ENCODE results near the gene MRPS16. TPM values are rescaled to one million over a fixed set of nuclear protein-coding genes. Genes with fewer than 3 reads are reported as not detected.

MRPS16 gene
- total and polyA plus RNA-seq, 2 of the 13 experiments (the other 11 are each of a cell fraction or from before 2014, with no cell fraction given) = 70.1 to 135 TPM

DNA sequence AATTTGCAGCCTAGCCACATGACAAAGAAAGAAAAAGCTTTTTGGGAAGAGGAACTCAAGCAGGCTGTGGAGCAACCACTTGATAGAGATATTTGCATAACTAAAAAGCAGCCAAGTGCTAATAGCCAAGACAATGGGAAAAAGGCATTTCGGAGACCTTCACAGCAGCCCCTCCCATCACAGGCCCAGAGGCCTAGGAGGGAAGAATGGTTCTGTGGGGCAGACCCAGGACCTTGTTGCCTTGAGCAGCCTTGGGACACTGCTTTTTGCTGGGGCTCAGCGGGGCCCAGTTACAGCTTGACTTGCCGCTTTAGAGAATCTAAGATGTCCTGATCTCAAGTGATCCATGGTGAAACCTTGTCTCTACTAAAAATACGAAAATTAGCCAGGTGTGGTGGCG lies 46.1 kb downstream of the MRPS16 start (continued):
- TF ChIP-seq, protein P1, sequence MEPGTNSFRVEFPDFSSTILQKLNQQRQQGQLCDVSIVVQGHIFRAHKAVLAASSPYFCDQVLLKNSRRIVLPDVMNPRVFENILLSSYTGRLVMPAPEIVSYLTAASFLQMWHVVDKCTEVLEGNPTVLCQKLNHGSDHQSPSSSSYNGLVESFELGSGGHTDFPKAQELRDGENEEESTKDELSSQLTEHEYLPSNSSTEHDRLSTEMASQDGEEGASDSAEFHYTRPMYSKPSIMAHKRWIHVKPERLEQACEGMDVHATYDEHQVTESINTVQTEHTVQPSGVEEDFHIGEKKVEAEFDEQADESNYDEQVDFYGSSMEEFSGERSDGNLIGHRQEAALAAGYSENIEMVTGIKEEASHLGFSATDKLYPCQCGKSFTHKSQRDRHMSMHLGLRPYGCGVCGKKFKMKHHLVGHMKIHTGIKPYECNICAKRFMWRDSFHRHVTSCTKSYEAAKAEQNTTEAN (CRISPR knock-in tag; conservative IDR thresholded peaks at IDR 0.05) = no peak
- TF ChIP-seq ZNF775 (CRISPR knock-in tag; IDR thresholded peaks at IDR 0.05; ENCODE audit: borderline replicate concordance) (no peak), EHMT2 (IDR thresholded peaks at IDR 0.05; ENCODE audit: borderline replicate concordance, low read depth, low read length) (no peak), NFE2L1 (CRISPR knock-in tag; IDR thresholded peaks at IDR 0.05; ENCODE audit: borderline replicate concordance) (no peak), MED13 (CRISPR knock-in tag; IDR thresholded peaks at IDR 0.05) (no peak)
- TF ChIP-seq, protein P2, sequence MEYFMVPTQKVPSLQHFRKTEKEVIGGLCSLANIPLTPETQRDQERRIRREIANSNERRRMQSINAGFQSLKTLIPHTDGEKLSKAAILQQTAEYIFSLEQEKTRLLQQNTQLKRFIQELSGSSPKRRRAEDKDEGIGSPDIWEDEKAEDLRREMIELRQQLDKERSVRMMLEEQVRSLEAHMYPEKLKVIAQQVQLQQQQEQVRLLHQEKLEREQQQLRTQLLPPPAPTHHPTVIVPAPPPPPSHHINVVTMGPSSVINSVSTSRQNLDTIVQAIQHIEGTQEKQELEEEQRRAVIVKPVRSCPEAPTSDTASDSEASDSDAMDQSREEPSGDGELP (IDR thresholded peaks at IDR 0.05; ENCODE audit: borderline replicate concordance, low read depth) = no peak

DNA sequence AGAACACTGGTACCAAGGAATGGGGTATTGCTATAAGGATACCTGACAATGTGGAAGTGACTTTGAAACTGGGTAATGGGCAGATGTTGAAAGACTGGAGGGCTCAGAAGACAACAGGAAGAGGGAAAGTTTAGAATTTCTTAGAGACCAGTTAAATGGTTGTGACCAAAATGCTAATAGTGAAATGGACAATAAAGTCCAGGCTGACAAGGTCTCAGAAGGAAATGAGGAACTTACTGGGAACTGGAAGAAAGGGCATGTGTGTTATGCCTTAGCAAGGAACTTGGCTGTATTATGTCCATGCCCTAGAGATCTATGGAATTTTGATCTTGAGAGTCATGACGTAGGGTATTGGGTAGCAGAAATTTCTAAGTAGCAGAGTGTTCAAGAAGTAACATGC lies 46.6 kb downstream of the MRPS16 start:
- in situ Hi-C loops (cut with HindIII; ENCODE audit: extremely low pct_ligation_motif_present, low pct_unique_long_range_greater_than_20kb) = no loop called here
- whole genome bisulfite sequencing (ENCODE audit: low lambda C conversion rate) = 97% methylated on average over 1 of the region's 1 CpG
- TF ChIP-seq HHEX (CRISPR knock-in tag; IDR thresholded peaks at IDR 0.05) (no peak), NONO (IDR thresholded peaks at IDR 0.05) (no peak), NONO (CRISPR knock-in tag; conservative IDR thresholded peaks at IDR 0.05) (no peak), KLF12 (CRISPR knock-in tag; IDR thresholded peaks at IDR 0.05; ENCODE audit: borderline replicate concordance) (no peak), ZNF205 (CRISPR knock-in tag; IDR thresholded peaks at IDR 0.05) (no peak), ZBTB1 (CRISPR knock-in tag; IDR thresholded peaks at IDR 0.05; ENCODE audit: borderline replicate concordance) (no peak), ZNF7 (CRISPR knock-in tag; IDR thresholded peaks at IDR 0.05) (no peak), FOXP1 (IDR thresholded peaks at IDR 0.05) (no peak), FOXP1 (CRISPR knock-in tag; IDR thresholded peaks at IDR 0.05) (no peak), RCOR2 (CRISPR knock-in tag; IDR thresholded peaks at IDR 0.05) (no peak), ONECUT2 (CRISPR knock-in tag; IDR thresholded peaks at IDR 0.05) (no peak)
- TF ChIP-seq, protein P3, sequence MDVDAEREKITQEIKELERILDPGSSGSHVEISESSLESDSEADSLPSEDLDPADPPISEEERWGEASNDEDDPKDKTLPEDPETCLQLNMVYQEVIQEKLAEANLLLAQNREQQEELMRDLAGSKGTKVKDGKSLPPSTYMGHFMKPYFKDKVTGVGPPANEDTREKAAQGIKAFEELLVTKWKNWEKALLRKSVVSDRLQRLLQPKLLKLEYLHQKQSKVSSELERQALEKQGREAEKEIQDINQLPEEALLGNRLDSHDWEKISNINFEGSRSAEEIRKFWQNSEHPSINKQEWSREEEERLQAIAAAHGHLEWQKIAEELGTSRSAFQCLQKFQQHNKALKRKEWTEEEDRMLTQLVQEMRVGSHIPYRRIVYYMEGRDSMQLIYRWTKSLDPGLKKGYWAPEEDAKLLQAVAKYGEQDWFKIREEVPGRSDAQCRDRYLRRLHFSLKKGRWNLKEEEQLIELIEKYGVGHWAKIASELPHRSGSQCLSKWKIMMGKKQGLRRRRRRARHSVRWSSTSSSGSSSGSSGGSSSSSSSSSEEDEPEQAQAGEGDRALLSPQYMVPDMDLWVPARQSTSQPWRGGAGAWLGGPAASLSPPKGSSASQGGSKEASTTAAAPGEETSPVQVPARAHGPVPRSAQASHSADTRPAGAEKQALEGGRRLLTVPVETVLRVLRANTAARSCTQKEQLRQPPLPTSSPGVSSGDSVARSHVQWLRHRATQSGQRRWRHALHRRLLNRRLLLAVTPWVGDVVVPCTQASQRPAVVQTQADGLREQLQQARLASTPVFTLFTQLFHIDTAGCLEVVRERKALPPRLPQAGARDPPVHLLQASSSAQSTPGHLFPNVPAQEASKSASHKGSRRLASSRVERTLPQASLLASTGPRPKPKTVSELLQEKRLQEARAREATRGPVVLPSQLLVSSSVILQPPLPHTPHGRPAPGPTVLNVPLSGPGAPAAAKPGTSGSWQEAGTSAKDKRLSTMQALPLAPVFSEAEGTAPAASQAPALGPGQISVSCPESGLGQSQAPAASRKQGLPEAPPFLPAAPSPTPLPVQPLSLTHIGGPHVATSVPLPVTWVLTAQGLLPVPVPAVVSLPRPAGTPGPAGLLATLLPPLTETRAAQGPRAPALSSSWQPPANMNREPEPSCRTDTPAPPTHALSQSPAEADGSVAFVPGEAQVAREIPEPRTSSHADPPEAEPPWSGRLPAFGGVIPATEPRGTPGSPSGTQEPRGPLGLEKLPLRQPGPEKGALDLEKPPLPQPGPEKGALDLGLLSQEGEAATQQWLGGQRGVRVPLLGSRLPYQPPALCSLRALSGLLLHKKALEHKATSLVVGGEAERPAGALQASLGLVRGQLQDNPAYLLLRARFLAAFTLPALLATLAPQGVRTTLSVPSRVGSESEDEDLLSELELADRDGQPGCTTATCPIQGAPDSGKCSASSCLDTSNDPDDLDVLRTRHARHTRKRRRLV (CRISPR knock-in tag; IDR thresholded peaks at IDR 0.05) = no peak
- TF ChIP-seq, protein P4, sequence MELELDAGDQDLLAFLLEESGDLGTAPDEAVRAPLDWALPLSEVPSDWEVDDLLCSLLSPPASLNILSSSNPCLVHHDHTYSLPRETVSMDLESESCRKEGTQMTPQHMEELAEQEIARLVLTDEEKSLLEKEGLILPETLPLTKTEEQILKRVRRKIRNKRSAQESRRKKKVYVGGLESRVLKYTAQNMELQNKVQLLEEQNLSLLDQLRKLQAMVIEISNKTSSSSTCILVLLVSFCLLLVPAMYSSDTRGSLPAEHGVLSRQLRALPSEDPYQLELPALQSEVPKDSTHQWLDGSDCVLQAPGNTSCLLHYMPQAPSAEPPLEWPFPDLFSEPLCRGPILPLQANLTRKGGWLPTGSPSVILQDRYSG (CRISPR knock-in tag; IDR thresholded peaks at IDR 0.05) = no peak

More for the DNA sequence above, 46.6 kb downstream of the MRPS16 start:
- H4K20me1 ChIP-seq (ENCODE audit: insufficient read depth, low read length) = no peaks in the 10 kb centered on the region
- no peak overlapping the region for H3K27ac ChIP-seq (ENCODE audit: extremely low read length, insufficient read depth, low read length)
- H3K4me3 ChIP-seq (replicated peaks in 1 of 3; ENCODE audit: insufficient read depth in 1 of 3, low read depth in 2 of 3, low read length in 3 of 3) = no peak overlapping the region
- BruUV-seq (replicated peaks) = no TSS peak
- DNase-seq (ENCODE audit: low spot score) (no peak), ATAC-seq (no peak), FAIRE-seq (no peak)
- no peaks in the 10 kb centered on the region for H3K27me3 ChIP-seq (ENCODE audit: control insufficient read depth in 1 of 2, insufficient read depth in 2 of 2, low read length in 2 of 2)
- no peaks in the 10 kb centered on the region for H3K36me3 ChIP-seq (replicated peaks in 1 of 2; ENCODE audit: control insufficient read depth in 1 of 2, insufficient read depth in 2 of 2, low read length in 2 of 2)
- peaks cover 4% of the 10 kb centered on the region for H3K4me1 ChIP-seq (ENCODE audit: insufficient read depth, low read length)
- no peak overlapping the region for H2AFZ ChIP-seq (ENCODE audit: low read length)
- CTCF ChIA-PET (ENCODE audit: low intra/inter-chr PET ratio, low total read pairs) = no interaction called here
- no peaks in the 10 kb centered on the region for H3K79me2 ChIP-seq (ENCODE audit: insufficient read depth, low read length)
- intact Hi-C loops (cut with micrococcal nuclease; ENCODE audit: unreplicated experiment) = no loop called here
- POLR2A ChIA-PET = no interaction called here
- no peak overlapping the region for H3K9ac ChIP-seq (ENCODE audit: insufficient read depth, low read depth, low read length)
- peaks cover 4% of the 10 kb centered on the region; the same call in 1 of the 2 replicates for H3K9me3 ChIP-seq (ENCODE audit: low read length)
- no peak overlapping the region for H3K4me2 ChIP-seq (ENCODE audit: low read depth, low read length)
